GM12801 (cell line): ENCODE data around the gene HSD3B7.

Source experiments
- TF ChIP-seq, protein P1 (sequence below): IDR thresholded peaks from one replicate; pipeline ENCODE4 v1.5.1; 2011; ENCODE audit warnings: control low read depth; ENCODE audit not compliant: insufficient read length; ENCODE audit errors: extremely low read depth

HSD3B7 gene

DNA sequence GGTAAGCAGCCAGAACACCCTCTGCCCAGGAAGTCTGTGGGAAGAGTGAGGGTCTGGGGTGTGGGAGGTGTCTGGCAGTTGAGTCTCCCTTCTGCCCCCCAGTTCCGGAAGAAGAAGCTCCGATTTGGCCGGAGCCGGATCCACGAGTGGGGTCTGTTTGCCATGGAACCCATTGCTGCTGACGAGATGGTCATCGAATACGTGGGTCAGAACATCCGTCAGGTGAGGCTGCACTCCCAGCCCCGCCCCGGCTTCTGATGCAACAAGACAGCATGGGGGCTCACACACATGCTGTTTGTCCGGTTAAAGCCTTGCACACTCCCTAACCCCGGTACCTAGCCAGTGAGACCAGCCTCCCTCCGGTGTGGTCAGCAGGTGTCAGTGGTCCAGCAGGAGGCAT, 4.0 kb upstream of the HSD3B7 start:
- TF ChIP-seq, protein P1, sequence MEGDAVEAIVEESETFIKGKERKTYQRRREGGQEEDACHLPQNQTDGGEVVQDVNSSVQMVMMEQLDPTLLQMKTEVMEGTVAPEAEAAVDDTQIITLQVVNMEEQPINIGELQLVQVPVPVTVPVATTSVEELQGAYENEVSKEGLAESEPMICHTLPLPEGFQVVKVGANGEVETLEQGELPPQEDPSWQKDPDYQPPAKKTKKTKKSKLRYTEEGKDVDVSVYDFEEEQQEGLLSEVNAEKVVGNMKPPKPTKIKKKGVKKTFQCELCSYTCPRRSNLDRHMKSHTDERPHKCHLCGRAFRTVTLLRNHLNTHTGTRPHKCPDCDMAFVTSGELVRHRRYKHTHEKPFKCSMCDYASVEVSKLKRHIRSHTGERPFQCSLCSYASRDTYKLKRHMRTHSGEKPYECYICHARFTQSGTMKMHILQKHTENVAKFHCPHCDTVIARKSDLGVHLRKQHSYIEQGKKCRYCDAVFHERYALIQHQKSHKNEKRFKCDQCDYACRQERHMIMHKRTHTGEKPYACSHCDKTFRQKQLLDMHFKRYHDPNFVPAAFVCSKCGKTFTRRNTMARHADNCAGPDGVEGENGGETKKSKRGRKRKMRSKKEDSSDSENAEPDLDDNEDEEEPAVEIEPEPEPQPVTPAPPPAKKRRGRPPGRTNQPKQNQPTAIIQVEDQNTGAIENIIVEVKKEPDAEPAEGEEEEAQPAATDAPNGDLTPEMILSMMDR, result no peak

DNA sequence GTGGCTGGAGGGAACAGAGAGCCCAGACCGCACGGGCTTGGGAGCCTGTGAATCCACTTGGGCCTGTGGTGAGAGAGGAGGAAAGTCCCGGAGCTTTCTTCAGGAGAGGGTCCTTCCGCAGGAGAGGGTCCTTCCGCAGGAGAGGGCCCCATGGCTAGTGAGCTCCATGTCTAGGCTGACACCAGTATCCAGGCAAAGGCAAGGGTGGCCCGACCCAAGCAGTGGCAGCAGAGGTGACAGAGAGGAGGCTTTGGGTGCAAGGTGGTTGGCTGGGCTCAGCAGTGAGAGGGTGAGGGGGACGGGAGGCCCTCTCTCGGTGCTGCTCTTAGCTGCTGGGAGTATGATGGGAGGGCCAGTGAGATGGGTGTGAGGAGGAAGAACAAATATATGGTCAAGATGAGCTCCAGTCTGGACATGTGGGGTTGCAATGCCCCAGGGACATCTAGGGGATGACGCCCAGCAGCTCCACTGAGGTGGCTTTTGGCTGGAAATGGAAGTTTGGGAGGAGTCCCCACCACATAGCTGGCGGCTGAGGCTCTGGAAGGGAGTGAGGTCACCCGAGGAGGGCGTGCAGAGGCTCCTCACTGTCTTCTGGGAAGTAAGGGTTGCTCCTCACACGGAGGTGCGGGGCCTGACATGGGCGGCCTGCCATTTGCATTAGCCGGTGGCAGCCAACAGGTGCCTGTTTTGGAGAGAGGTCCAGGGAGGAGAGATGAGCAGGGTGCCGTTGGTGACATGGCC, 2.3 kb upstream of the HSD3B7 start:
- TF ChIP-seq, protein P1, result no peak

DNA sequence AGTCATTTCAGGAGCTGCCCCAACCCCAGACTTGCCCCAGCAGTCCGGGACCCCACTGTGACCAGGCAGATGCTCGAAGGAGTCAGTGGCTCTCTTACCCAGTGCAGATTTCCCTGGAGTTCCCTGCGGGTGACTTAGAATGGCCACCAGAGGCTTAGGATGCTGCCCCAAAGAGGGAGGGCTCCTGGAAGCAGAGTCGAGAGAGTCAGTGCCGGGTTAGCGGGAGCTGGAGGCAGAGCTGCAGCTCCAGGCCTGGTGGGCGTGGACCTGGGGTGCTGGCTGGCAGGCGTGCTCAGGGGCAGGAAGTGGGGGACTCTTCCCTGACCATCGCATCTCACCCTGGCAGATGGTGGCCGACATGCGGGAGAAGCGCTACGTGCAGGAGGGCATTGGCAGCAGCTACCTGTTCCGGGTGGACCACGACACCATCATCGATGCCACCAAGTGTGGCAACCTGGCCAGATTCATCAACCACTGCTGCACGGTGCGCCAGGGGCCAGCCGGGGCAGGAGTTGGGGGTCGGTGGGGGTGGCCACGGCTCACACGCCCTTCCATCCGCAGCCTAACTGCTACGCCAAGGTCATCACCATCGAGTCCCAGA, 1.6 kb upstream of the HSD3B7 start:
- TF ChIP-seq, protein P1, result no peak

DNA sequence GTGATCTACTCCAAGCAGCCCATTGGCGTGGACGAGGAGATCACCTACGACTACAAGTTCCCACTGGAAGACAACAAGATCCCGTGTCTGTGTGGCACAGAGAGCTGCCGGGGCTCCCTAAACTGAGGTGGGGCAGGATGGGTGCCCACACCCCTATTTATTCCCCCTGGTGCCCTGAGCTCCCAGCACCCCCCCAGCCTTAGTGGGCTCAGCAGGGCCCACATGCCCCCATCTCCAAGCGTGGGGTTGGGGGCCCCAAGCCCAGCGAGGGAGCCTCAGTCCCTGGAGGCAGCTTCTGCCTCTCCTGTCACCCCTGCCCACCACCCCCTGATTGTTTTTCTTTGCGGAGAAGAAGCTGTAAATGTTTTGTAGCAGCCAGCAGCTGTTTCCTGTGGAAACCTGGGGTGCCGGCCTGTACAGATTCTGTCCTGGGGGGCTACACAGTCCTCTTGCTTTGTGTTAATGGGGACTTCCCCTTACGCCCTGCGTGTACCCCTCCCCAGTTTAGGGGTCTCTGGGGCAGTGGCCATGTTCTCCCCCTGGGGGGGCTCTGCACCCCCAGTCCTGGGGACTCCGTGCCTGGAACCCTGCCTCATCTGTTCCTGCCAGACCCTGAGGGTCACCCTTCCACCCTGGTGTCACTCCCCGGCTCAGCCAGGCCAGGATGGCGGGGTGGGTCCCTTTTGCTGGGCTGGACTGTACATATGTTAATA, 953 bp upstream of the HSD3B7 start:
- TF ChIP-seq, protein P1, result no peak

DNA sequence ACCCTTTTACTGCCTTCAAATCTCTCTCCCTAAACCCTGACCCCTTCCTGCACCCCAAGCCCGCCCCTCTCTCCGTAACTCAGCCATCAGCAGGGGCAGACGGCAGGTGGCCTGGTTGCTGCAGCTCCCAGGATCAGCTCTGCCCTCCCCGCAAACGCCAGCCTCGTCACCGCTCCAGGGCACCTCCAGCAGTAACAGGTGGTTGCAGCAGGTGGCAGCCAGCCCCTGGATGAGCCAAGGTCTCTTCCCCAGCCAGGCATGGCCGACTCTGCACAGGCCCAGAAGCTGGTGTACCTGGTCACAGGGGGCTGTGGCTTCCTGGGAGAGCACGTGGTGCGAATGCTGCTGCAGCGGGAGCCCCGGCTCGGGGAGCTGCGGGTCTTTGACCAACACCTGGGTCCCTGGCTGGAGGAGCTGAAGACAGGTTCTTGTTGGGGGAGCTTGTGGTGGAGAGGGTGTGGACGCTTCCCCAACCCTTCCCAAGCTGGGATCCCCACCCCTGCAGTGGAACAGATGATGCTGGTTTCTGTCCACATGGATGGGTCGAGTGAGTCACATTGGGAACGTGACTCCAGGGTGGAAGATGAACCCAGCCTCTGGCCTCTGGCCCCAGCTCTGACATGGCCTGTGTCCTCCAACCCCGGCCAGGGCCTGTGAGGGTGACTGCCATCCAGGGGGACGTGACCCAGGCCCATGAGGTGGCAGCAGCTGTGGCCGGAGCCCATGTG, 558 bp downstream of the HSD3B7 start:
- TF ChIP-seq, protein P1, result no peak

DNA sequence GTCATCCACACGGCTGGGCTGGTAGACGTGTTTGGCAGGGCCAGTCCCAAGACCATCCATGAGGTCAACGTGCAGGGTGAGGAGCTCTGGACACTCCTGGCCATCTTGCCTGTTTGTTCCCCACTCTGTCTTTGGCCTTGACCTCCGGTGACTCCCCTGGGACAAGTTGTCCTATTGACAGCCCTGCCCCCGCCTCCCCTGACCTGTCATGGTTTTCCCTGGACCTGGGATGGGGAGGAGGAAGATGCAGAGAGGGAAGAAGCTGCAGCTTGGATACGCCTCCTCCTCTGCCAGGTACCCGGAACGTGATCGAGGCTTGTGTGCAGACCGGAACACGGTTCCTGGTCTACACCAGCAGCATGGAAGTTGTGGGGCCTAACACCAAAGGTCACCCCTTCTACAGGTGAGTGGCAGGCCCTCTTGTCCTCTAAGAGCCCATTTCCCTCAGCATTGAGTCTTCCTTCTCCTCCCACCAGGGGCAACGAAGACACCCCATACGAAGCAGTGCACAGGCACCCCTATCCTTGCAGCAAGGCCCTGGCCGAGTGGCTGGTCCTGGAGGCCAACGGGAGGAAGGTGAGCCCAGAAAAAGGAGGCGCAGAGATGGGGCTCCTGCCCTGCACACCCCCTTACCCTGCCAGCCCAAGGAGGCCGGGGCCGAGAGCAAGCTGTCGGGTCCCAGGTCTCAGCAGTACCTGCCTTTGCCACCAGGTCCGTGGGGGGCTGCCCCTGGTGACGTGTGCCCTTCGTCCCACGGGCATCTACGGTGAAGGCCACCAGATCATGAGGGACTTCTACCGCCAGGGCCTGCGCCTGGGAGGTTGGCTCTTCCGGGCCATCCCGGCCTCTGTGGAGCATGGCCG, 1.4 kb downstream of the HSD3B7 start:
- TF ChIP-seq, protein P1, result no peak
